ENCODE data around the gene CIPC. TPM values are rescaled to one million over a fixed set of nuclear protein-coding genes. Genes with fewer than 3 reads are reported as not detected.
A peak's percentile ranks its signal among the peaks of the same experiment; 100 is the strongest.

Gene CIPC
- total RNA-seq, 1 experiment from 2014 or later: 20.6 TPM

GRCh38 chr14:77053046-77053841 is 44.8 kb upstream of the CIPC start:
- no peak for DNase-seq (ENCODE audit: low read depth, low spot score)
- no peak for TF ChIP-seq ZBTB33 (IDR thresholded peaks at IDR 0.05; ENCODE audit: extremely low read depth, insufficient replicate concordance, low read length)
- peak in 2 of 3 experiments; percentile 90 to 99; a peak in 4 of 6 replicates for TF ChIP-seq CTCF (IDR thresholded peaks at IDR 0.05 in 2 of 3, conservative IDR thresholded peaks at IDR 0.05 in 1 of 3; ENCODE audit: borderline replicate concordance in 1 of 3, insufficient read depth in 1 of 3, low read depth in 2 of 3, low read length in 2 of 3)
- H3K79me2 ChIP-seq (ENCODE audit: insufficient read depth, low read length): no peaks in the 10 kb centered on the region
- H3K36me3 ChIP-seq (ENCODE audit: control insufficient read depth in 1 of 2, insufficient read depth in 2 of 2, low read length in 2 of 2): no peaks in the 10 kb centered on the region
- peak; percentile 84 for ATAC-seq
- no peak overlapping the region for H3K4me3 ChIP-seq (replicated peaks in 1 of 2; ENCODE audit: low read depth in 1 of 2, low read length in 2 of 2)
- H3K9me3 ChIP-seq (ENCODE audit: control insufficient read depth in 1 of 2, insufficient read depth in 1 of 2, low read depth in 1 of 2, low read length in 2 of 2): no peaks in the 10 kb centered on the region
- H4K20me1 ChIP-seq (ENCODE audit: insufficient read depth): no peaks in the 10 kb centered on the region
- BruUV-seq (replicated peaks): no TSS peak
- no peaks in the 10 kb centered on the region for H3K9me2 ChIP-seq (ENCODE audit: insufficient read depth)
- peak overlapping the region; percentile 50; the same call in 1 of the 2 replicates for H3K27ac ChIP-seq (ENCODE audit: low read depth, low read length)
- no peaks in the 10 kb centered on the region for H3K27me3 ChIP-seq (ENCODE audit: insufficient read depth, low read length)
- peak overlapping the region; percentile 4; the same call in 1 of the 2 replicates for H3K4me2 ChIP-seq (ENCODE audit: low read length)
- H3K9ac ChIP-seq (ENCODE audit: low read length): 0 out of 2 replicates have a peak overlapping the region, but pooled peaks have one; percentile 12
- CTCF ChIA-PET: interaction anchor here (1.1 to 4.1 kb wide), 13 partner anchors 10 to 177 kb away, joined by 3 to 20 read pairs (median 6); no protein-coding TSS in a partner anchor
- POLR2A ChIA-PET: interaction anchor here (1.4 to 1.5 kb wide), 3 partner anchors 13 to 136 kb away, joined by 4 to 7 read pairs (median 5); no protein-coding TSS in a partner anchor
- intact Hi-C loops (cut with micrococcal nuclease): loop anchor here (1.0 to 2.0 kb wide), 4 partner anchors 30 to 140 kb away; no protein-coding TSS in a partner anchor
- H3K4me1 ChIP-seq (ENCODE audit: control insufficient read depth in 1 of 2, insufficient read depth in 2 of 2, low read length in 2 of 2): peaks cover 27 to 33% of the 10 kb centered on the region in 2 experiments
- RAD21 ChIA-PET (ENCODE audit: low non-redundant PET in 1 of 2, low total read pairs in 2 of 2, uncharacterized antibody in 2 of 2, unreplicated experiment in 2 of 2): interaction anchor here (0.6 to 1.7 kb wide), 13 partner anchors 10 to 177 kb away, joined by 3 to 6 read pairs (median 4); partner anchors contain the start of gene IRF2BPL (in 1 of the 2)
- H2AFZ ChIP-seq (ENCODE audit: low read depth, low read length, poor library complexity, severe bottlenecking): peak overlapping the region; percentile 31
